CD4-positive, alpha-beta T cell treated with Interleukin-10 for 1 hour (primary cell): Measurements from ENCODE around the gene ITPR3.

Experiments
- DNase-seq: peaks from one replicate; pipeline ENCODE4 v3.0.0-alpha.2; 2020

ITPR3 gene

DNA sequence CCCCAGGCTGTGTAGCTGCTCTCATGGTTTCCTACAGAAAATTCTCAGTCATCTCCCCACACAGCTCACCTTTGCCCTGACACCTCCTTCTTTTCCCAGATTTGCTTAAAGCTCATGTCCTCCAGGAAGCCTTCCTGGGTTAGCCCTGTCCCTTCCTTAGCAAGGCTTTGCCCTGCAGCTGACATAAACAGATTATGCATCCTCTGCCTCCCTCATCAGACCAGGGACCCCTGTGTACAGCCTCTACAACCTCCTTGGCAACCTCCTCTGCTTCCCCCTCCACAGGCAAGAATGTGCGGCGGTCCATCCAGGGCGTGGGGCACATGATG lies 50.6 kb downstream of the ITPR3 start:
- DNase-seq, result no peak

DNA sequence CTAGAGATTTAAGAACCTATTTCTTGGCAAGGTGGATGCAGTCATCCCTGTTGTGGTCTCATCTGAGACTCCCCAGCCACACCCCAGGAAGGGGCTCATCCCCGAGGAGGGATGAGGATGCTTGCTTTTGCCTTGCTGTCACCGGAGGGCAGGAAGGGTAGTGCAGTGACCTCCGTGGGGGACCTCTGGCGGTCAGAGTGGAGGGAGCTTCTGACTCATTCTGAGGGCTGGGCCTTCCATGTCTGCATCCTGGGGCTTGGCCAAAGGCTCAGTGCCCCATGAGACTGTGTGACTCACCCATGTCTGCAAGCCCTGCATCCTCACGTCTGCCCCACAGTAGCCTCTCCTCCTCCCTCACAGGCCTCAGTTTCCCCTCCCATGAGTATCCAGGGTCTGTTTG lies 51.7 kb downstream of the ITPR3 start:
- no peak for DNase-seq

DNA sequence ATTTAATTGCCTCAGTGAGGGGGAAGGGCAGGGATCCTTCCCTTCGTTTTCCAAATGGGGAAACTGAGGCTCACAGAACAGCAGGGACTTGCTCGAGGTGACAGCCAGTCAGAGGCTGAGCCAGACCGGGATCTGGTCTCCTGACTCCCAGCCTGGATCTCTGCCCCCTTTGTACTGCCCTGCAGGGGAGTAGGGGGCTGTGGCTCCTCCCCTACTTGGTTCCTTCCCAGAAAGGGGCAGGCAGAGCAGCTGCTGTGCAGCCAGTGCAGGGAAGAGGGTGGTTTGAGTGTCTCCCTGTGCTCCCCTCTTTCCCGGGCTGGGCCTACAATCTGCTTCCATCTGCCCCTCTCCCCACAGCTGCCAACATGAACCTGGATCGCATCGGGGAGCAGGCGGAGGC lies 52.7 kb downstream of the ITPR3 start:
- no peak for DNase-seq

DNA sequence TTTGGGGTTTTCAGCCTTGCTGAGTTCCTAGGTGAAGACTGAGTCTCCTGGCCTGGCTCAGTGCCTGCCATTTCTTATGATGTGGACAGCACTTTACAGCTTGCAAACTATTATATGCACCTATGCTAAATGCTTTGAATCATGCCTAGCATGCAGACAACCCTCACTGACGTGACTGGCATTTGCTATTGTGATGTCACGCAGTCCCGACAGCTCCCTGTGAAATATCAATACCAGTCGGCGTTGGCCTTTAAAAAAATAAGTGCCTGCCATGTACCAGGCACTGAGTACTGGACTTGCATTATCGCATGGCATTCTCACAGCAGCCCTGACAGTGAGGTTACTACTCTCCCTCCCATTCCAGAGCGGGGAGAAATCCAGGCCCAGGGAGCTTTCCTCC lies 54.8 kb downstream of the ITPR3 start:
- DNase-seq, result no peak

DNA sequence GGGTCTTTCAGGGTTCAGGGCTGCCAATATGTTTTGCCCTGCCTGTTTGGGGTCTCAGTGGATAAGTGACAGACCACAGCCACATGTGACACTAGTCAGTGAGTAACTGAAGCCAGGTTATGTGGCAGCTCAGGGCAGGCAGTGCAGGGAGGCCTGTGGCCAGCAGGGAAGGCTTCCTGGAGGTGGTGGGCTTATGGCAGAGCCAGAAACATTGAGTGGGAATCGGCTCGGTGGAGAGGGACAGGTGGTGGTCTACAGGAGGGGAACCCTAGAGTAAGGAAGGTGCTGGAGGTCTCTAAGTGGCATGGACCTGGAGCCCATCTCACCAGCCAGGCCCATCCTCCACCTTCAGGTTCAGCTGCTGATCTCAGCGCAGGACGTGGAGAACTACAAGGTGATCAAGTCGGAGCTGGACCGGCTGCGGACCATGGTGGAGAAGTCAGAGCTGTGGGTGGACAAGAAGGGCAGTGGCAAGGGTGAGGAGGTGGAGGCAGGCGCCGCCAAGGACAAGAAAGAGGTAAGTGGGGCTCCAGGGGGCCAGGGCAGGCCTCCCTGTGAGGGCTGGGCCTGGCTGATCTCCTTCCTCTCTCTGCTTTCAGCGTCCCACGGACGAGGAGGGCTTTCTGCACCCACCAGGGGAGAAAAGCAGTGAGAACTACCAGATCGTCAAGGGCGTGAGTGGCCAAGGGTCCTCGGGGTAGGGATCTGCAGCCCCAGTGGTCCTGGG lies 55.5 kb downstream of the ITPR3 start:
- DNase-seq, result no peak

DNA sequence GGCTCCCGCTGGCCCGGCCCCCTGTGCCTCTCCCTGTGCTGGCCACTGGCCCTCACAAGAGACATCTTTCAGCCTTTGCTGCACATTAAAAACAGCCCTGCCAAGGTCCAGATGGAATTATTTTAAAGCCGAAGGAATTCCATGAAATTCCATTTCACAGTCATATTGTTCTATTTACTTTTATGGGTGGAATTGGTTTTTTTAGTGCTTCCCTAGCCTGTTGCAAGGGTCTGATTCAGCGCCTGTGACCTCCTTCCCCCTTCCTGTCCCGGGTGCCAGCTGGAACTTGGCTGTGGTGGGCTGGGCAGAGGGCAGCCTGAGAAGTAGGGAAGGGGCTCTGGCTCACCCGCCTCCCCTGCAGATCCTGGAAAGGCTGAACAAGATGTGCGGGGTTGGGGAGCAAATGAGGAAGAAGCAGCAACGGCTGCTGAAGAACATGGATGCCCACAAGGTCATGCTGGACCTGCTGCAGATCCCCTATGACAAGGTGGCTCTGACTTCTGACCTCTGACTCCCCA lies 56.1 kb downstream of the ITPR3 start:
- DNase-seq, result no peak

GRCh38 chr6:33677689-33678088 lies 56.6 kb downstream of the ITPR3 start:
- DNase-seq, result no peak

DNA sequence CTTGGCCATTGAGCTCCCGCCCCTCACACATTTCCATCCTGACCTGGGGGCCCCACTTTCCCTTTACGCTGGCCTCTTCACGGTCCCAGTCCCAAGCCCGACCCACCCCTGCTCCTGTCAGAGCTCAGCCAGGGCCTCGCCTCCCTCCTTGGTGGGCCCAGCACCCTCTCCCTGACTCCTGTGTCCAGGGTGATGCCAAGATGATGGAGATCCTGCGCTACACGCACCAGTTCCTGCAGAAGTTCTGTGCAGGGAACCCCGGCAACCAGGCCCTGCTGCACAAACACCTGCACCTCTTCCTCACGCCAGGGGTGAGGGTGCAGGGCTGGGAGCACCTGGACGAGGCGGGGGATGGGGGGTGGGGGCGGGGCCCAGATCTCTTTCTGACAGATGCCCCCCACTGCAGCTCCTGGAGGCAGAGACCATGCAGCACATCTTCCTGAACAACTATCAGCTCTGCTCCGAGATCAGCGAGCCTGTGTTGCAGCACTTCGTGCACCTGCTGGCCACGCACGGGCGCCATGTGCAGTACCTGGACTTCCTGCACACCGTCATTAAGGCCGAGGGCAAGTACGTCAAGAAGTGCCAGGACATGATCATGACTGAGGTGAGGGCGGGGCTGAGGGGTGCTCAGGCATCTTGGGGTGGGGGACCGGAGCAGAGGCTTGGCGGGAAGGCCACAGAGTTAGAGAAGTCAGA lies 57.3 kb downstream of the ITPR3 start:
- DNase-seq, result no peak

DNA sequence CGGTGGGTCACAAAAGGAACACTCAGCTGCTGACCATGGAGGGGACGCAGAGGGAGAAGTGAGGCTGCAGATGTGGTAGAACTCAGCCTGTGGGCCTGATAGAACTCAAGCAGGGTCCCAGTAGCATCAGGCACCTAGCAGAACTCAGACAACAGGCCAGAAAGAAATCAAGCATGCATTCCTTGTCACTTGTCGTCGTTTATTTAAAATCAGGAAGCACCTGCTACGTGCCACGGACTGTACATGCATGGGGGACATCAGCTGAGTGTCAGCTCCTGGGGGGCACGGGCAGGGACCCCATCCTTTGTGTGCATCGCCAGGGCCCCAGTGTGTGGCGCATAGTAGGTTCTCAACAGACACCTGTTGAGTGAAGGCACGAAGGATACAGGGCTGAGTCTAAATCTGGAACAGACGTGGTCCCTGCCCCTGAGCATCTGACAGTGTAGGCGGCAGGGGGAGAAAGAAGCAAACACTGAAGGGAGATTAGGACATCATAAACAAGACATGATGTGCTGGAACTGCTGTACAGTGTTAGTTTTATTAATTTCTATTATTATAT lies 57.9 kb downstream of the ITPR3 start:
- no peak for DNase-seq

- DNase-seq, result no peak
These were observed 58.6 kb downstream of the ITPR3 start for GRCh38 chr6:33679761-33680160.

GRCh38 chr6:33682341-33682740 lies 61.2 kb downstream of the ITPR3 start:
- no peak for DNase-seq

GRCh38 chr6:33683051-33683571 lies 62.0 kb downstream of the ITPR3 start:
- DNase-seq, result peak; percentile 20

DNA sequence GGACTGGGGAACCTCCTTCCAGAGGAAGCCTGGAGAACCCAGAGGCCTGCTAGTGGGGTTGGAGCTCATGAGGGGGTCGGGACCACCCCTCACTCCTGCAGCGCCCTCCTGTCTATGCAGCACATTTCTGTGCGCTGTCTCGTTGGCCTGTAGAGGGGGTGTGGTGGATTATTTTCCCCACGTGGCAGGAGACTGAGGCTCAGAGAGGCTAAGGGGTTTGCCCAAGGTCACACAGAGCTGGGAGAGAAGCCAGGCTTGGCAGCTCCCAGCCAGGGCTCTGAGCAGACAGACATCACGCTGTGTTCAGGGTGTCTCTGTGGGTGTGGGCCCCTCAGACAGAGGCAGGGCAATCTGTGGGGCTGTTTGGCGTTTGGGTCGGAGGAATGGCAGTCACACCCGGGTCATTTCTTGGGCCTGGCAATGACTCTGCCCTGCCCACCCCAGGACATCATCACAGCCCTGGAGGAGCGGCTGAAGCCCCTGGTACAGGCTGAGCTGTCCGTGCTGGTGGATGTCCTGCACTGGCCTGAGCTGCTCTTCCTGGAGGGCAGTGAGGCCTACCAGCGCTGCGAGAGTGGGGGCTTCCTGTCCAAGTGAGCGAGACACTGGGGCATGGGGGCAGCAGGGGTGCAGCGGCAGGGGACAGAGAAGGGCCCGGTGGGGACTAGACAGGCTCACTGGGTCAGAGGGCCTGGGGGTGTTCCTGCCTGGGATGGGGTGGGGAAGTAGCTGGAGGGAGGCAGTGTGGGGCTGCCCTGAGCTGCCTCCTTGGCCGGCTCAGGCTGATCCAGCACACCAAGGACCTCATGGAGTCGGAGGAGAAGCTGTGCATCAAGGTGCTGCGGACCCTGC lies 62.7 kb downstream of the ITPR3 start:
- DNase-seq, result no peak

- no peak for DNase-seq
These were observed 63.3 kb downstream of the ITPR3 start for GRCh38 chr6:33684428-33684896.

DNA sequence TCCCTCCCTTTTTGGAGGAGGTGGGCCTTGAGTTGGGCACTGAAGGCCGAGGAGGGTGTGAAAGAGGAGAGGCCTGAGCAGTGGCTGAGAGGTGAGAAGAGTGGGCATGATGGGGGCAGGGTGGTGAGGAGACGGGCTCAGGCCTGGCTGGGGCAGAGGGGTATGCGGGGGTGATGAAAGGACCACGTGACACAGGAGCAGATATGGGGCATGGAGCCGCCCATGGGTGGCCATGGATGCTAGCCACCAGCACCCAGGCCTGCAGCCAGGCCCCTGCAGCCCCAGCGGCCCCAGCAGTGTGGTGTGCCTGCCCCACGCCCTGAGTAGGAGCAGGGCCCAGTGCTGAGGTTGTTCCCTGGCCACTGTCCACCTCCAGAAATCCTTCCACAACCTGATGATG lies 63.9 kb downstream of the ITPR3 start:
- DNase-seq, result no peak

GRCh38 chr6:33685411-33686224 lies 64.5 kb downstream of the ITPR3 start:
- no peak for DNase-seq

- DNase-seq, result no peak
These were observed 65.3 kb downstream of the ITPR3 start for GRCh38 chr6:33686225-33686924.

DNA sequence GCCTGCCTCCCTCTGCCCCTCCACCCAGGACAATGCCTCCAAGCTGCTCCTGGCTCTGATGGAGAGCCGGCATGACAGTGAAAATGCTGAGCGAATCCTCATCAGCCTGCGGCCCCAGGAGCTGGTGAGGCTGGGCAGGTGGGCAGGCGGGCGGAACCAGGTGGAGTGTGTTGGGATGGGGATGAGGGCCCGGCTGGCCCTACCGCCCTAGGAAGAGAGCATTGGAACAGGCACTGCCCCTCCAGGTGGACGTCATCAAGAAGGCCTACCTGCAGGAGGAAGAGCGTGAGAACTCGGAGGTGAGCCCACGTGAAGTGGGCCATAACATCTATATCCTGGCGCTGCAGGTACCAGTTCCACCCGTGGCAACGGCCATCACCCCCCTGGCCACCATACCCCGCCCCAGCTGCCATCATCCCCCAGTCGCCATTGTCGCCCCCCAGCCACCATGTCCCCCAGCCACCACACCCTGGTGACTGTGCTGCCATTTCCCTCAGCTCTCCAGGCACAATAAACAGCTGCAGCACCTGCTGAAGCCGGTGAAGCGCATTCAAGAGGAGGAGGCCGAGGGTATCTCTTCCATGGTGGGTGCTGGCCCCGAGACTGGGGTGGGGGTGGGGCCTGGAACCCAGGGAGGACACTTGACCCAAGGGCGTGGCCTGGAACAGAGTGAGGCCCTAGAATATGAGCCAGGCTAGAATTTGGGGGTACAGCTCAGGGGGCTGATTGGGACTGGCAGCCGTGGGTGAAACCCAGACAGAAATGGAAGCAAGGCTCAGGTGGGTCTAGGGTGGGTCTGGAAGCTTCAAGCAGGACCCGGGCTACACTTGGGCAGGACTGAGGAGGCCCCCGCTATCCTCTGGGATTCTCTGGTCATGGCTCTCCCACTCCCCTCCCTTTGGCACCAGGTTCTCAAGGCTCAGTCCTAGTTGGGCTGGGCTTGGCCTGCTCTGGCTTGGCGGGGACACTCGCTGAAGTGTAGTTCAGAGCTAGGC lies 66.2 kb downstream of the ITPR3 start:
- DNase-seq, result no peak

DNA sequence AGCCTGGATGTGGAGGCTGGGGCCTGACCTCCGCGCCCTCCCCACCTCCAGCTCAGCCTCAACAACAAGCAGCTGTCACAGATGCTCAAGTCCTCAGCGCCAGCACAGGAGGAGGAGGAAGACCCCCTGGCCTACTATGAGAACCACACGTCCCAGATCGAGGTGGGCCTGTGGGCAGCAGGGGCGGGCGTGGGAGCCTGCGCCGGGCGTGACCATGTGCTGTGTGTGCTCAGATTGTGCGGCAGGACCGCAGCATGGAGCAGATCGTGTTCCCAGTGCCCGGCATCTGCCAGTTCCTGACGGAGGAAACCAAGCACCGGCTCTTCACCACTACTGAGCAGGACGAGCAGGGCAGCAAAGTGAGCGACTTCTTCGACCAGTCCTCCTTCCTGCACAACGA lies 66.9 kb downstream of the ITPR3 start:
- DNase-seq, result no peak
